Measurements from ENCODE around the gene TEC. TPM values are rescaled to one million over a fixed set of nuclear protein-coding genes. Genes with fewer than 3 reads are reported as not detected.

The TEC gene
- total and polyA plus RNA-seq, 2 experiments from 2014 or later, result 2.9 to 3.0 TPM

DNA sequence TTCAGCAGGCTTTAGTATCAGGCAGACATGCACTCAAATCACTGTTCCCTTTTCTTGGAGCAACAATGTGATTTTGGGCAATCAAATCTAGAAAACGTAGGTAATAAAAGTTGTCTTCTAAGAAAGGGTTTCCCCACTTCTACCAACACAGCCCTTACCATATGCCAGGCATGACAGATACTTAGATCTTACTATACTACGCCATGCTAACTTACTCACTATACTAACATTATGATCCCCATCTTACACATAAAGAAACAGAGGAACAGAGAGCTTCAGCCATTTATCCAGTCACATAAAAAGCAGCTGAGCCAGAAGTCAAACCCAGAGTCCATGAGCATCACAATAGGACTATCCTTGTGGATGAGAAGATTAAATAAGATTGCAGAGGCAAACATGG is 144.8 kb downstream of the TEC start:
- H3K4me2 ChIP-seq, result no peak overlapping the region
- no peaks in the 10 kb centered on the region for H3K79me2 ChIP-seq (replicated peaks; ENCODE audit: insufficient read depth)
- Mint-ChIP-seq H3K4me3 (no peak overlapping the region), H3K27ac (no peak overlapping the region), H3K4me1 (peaks cover 36% of the 10 kb centered on the region), H3K9me3 (0 out of 3 replicates have a peak, but pooled peaks cover 3% of the 10 kb centered on the region), H3K36me3 (ENCODE audit: low read depth) (peaks cover 4% of the 10 kb centered on the region; the same call in 1 of the 3 replicates), H3K27me3 (ENCODE audit: insufficient read depth, low read depth, poor library complexity) (peaks cover 6% of the 10 kb centered on the region)
- H2AFZ ChIP-seq, result no peak overlapping the region
- H3K9me2 ChIP-seq (ENCODE audit: insufficient read depth), result no peaks in the 10 kb centered on the region
- no peak overlapping the region for H3K27ac ChIP-seq (ENCODE audit: low read depth)
- H3K4me3 ChIP-seq, result no peak overlapping the region
- ATAC-seq (no peak), DNase-seq (ENCODE audit: low spot score) (no peak)
- H4K20me1 ChIP-seq (replicated peaks; ENCODE audit: insufficient read depth), result no peaks in the 10 kb centered on the region
- H3K4me1 ChIP-seq (ENCODE audit: insufficient read depth), result peaks cover 7% of the 10 kb centered on the region; the same call in 1 of the 2 replicates
- no peaks in the 10 kb centered on the region for H3K36me3 ChIP-seq (ENCODE audit: insufficient read depth)
- no peaks in the 10 kb centered on the region for H3K27me3 ChIP-seq (ENCODE audit: insufficient read depth)
- no peak for TF ChIP-seq POLR2AphosphoS5 (IDR thresholded peaks at IDR 0.05; ENCODE audit: low read depth)
- TF ChIP-seq, protein P1, sequence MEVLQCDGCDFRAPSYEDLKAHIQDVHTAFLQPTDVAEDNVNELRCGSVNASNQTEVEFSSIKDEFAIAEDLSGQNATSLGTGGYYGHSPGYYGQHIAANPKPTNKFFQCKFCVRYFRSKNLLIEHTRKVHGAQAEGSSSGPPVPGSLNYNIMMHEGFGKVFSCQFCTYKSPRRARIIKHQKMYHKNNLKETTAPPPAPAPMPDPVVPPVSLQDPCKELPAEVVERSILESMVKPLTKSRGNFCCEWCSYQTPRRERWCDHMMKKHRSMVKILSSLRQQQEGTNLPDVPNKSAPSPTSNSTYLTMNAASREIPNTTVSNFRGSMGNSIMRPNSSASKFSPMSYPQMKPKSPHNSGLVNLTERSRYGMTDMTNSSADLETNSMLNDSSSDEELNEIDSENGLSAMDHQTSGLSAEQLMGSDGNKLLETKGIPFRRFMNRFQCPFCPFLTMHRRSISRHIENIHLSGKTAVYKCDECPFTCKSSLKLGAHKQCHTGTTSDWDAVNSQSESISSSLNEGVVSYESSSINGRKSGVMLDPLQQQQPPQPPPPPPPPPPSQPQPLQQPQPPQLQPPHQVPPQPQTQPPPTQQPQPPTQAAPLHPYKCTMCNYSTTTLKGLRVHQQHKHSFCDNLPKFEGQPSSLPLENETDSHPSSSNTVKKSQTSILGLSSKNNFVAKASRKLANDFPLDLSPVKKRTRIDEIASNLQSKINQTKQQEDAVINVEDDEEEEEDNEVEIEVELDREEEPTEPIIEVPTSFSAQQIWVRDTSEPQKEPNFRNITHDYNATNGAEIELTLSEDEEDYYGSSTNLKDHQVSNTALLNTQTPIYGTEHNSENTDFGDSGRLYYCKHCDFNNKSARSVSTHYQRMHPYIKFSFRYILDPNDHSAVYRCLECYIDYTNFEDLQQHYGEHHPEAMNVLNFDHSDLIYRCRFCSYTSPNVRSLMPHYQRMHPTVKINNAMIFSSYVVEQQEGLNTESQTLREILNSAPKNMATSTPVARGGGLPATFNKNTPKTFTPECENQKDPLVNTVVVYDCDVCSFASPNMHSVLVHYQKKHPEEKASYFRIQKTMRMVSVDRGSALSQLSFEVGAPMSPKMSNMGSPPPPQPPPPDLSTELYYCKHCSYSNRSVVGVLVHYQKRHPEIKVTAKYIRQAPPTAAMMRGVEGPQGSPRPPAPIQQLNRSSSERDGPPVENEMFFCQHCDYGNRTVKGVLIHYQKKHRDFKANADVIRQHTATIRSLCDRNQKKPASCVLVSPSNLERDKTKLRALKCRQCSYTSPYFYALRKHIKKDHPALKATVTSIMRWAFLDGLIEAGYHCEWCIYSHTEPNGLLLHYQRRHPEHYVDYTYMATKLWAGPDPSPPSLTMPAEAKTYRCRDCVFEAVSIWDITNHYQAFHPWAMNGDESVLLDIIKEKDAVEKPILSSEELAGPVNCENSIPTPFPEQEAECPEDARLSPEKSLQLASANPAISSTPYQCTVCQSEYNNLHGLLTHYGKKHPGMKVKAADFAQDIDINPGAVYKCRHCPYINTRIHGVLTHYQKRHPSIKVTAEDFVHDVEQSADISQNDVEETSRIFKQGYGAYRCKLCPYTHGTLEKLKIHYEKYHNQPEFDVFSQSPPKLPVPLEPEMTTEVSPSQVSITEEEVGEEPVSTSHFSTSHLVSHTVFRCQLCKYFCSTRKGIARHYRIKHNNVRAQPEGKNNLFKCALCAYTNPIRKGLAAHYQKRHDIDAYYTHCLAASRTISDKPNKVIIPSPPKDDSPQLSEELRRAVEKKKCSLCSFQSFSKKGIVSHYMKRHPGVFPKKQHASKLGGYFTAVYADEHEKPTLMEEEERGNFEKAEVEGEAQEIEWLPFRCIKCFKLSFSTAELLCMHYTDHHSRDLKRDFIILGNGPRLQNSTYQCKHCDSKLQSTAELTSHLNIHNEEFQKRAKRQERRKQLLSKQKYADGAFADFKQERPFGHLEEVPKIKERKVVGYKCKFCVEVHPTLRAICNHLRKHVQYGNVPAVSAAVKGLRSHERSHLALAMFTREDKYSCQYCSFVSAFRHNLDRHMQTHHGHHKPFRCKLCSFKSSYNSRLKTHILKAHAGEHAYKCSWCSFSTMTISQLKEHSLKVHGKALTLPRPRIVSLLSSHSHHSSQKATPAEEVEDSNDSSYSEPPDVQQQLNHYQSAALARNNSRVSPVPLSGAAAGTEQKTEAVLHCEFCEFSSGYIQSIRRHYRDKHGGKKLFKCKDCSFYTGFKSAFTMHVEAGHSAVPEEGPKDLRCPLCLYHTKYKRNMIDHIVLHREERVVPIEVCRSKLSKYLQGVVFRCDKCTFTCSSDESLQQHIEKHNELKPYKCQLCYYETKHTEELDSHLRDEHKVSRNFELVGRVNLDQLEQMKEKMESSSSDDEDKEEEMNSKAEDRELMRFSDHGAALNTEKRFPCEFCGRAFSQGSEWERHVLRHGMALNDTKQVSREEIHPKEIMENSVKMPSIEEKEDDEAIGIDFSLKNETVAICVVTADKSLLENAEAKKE (CRISPR knock-in tag; IDR thresholded peaks at IDR 0.05), result no peak
- TF ChIP-seq EZH2 (IDR thresholded peaks at IDR 0.05; ENCODE audit: low read depth, unreplicated experiment), result no peak
- TF ChIP-seq, protein P2, sequence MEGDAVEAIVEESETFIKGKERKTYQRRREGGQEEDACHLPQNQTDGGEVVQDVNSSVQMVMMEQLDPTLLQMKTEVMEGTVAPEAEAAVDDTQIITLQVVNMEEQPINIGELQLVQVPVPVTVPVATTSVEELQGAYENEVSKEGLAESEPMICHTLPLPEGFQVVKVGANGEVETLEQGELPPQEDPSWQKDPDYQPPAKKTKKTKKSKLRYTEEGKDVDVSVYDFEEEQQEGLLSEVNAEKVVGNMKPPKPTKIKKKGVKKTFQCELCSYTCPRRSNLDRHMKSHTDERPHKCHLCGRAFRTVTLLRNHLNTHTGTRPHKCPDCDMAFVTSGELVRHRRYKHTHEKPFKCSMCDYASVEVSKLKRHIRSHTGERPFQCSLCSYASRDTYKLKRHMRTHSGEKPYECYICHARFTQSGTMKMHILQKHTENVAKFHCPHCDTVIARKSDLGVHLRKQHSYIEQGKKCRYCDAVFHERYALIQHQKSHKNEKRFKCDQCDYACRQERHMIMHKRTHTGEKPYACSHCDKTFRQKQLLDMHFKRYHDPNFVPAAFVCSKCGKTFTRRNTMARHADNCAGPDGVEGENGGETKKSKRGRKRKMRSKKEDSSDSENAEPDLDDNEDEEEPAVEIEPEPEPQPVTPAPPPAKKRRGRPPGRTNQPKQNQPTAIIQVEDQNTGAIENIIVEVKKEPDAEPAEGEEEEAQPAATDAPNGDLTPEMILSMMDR (conservative IDR thresholded peaks at IDR 0.05; ENCODE audit: low read depth in 2 of 2), result no peak
- no peak for TF ChIP-seq NANOG (IDR thresholded peaks at IDR 0.05; ENCODE audit: borderline replicate concordance)
- TF ChIP-seq STAT1 (IDR thresholded peaks at IDR 0.05; ENCODE audit: unreplicated experiment), result no peak
- TF ChIP-seq, protein P3, sequence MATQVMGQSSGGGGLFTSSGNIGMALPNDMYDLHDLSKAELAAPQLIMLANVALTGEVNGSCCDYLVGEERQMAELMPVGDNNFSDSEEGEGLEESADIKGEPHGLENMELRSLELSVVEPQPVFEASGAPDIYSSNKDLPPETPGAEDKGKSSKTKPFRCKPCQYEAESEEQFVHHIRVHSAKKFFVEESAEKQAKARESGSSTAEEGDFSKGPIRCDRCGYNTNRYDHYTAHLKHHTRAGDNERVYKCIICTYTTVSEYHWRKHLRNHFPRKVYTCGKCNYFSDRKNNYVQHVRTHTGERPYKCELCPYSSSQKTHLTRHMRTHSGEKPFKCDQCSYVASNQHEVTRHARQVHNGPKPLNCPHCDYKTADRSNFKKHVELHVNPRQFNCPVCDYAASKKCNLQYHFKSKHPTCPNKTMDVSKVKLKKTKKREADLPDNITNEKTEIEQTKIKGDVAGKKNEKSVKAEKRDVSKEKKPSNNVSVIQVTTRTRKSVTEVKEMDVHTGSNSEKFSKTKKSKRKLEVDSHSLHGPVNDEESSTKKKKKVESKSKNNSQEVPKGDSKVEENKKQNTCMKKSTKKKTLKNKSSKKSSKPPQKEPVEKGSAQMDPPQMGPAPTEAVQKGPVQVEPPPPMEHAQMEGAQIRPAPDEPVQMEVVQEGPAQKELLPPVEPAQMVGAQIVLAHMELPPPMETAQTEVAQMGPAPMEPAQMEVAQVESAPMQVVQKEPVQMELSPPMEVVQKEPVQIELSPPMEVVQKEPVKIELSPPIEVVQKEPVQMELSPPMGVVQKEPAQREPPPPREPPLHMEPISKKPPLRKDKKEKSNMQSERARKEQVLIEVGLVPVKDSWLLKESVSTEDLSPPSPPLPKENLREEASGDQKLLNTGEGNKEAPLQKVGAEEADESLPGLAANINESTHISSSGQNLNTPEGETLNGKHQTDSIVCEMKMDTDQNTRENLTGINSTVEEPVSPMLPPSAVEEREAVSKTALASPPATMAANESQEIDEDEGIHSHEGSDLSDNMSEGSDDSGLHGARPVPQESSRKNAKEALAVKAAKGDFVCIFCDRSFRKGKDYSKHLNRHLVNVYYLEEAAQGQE (IDR thresholded peaks at IDR 0.05; ENCODE audit: unreplicated experiment), result no peak
- TF ChIP-seq JUNB (IDR thresholded peaks at IDR 0.05; ENCODE audit: unreplicated experiment), result no peak
- TF ChIP-seq EZH2phosphoT487 (IDR thresholded peaks at IDR 0.05; ENCODE audit: unreplicated experiment), result no peak
- TF ChIP-seq ZNF114 (CRISPR knock-in tag; IDR thresholded peaks at IDR 0.05), result no peak
- TF ChIP-seq CREB1 (CRISPR knock-in tag; IDR thresholded peaks at IDR 0.05; ENCODE audit: low read depth), result no peak
- H3F3A ChIP-seq (replicated peaks; ENCODE audit: low read depth), result no peaks in the 10 kb centered on the region
